Measurements from ENCODE around the gene EML4. TPM values are rescaled to one million over a fixed set of nuclear protein-coding genes. Genes with fewer than 3 reads are reported as not detected.

Gene EML4
- total RNA-seq, 1 donor from 2014 or later = 117 TPM

- peaks cover 26% of the 10 kb centered on the region for H3K36me3 Mint-ChIP-seq
- peaks cover 27% of the 10 kb centered on the region for H3K4me1 Mint-ChIP-seq (ENCODE audit: unreplicated experiment)
- DNase-seq (ENCODE audit: extremely low spot score, unreplicated experiment) = no peak
- no peak for TF ChIP-seq CTCF (conservative IDR thresholded peaks at IDR 0.05)
- H3K4me3 Mint-ChIP-seq = no peak overlapping the region
- H3K27me3 Mint-ChIP-seq = no peaks in the 10 kb centered on the region
- H3K27ac Mint-ChIP-seq = no peak overlapping the region
- H3K9me3 Mint-ChIP-seq = peaks cover 10% of the 10 kb centered on the region
Measured at GRCh38 chr2:42183775-42184174, 14.6 kb downstream of the EML4 start.

GRCh38 chr2:42184346-42184745 lies 15.2 kb downstream of the EML4 start:
- Mint-ChIP-seq H3K9me3 (peaks cover 10% of the 10 kb centered on the region), H3K4me1 (ENCODE audit: unreplicated experiment) (peaks cover 27% of the 10 kb centered on the region), H3K36me3 (peaks cover 26% of the 10 kb centered on the region), H3K27ac (no peak overlapping the region), H3K27me3 (no peaks in the 10 kb centered on the region), H3K4me3 (peak overlapping the region; percentile 4)
- DNase-seq (ENCODE audit: extremely low spot score, unreplicated experiment) = no peak
- no peak for TF ChIP-seq CTCF (conservative IDR thresholded peaks at IDR 0.05)

GRCh38 chr2:42185220-42185921 lies 16.2 kb downstream of the EML4 start:
- no peak for TF ChIP-seq CTCF (conservative IDR thresholded peaks at IDR 0.05)
- Mint-ChIP-seq H3K27ac (peak overlapping the region; percentile 34), H3K27me3 (no peaks in the 10 kb centered on the region), H3K4me1 (ENCODE audit: unreplicated experiment) (peaks cover 28% of the 10 kb centered on the region), H3K9me3 (peaks cover 8% of the 10 kb centered on the region), H3K36me3 (peaks cover 24% of the 10 kb centered on the region), H3K4me3 (no peak overlapping the region)
- DNase-seq (ENCODE audit: extremely low spot score, unreplicated experiment) = no peak

GRCh38 chr2:42186366-42186765 lies 17.2 kb downstream of the EML4 start:
- Mint-ChIP-seq H3K9me3 (peaks cover 4% of the 10 kb centered on the region), H3K36me3 (peaks cover 21% of the 10 kb centered on the region)

GRCh38 chr2:42186945-42187632 lies 17.9 kb downstream of the EML4 start:
- DNase-seq (ENCODE audit: extremely low spot score, unreplicated experiment) = no peak
- TF ChIP-seq CTCF (conservative IDR thresholded peaks at IDR 0.05) = no peak
- peaks cover 16% of the 10 kb centered on the region for H3K36me3 Mint-ChIP-seq
- H3K27me3 Mint-ChIP-seq = no peaks in the 10 kb centered on the region
- H3K9me3 Mint-ChIP-seq = peaks cover 4% of the 10 kb centered on the region
- no peak overlapping the region for H3K4me3 Mint-ChIP-seq
- H3K4me1 Mint-ChIP-seq (ENCODE audit: unreplicated experiment) = peaks cover 34% of the 10 kb centered on the region
- no peak overlapping the region for H3K27ac Mint-ChIP-seq

More at GRCh38 chr2:42186366-42186765, 17.2 kb downstream of the EML4 start:
- Mint-ChIP-seq H3K27ac (peak overlapping the region; percentile 63), H3K4me1 (ENCODE audit: unreplicated experiment) (peaks cover 30% of the 10 kb centered on the region), H3K4me3 (no peak overlapping the region), H3K27me3 (no peaks in the 10 kb centered on the region)
- TF ChIP-seq CTCF (conservative IDR thresholded peaks at IDR 0.05) = no peak
- no peak for DNase-seq (ENCODE audit: extremely low spot score, unreplicated experiment)

Measured in type B pancreatic cell (in vitro differentiated cells).